Activated CD4-positive, CD25-positive, alpha-beta regulatory T cell treated with anti-CD3 and anti-CD28 coated beads, Interleukin-2, amount 50 U/mL, for 16 hours (primary cell): Measurements from ENCODE around the gene TAGAP.

Experiments used
- DNase-seq: peaks from one replicate; pipeline ENCODE4 v3.0.0-alpha.2; 2020; ENCODE audit warnings: low read depth, low spot score

The TAGAP gene

GRCh38 chr6:159071843-159072769, 27.3 kb upstream of the TAGAP start:
- DNase-seq, result no peak

GRCh38 chr6:159068904-159069578, 24.2 kb upstream of the TAGAP start:
- no peak for DNase-seq

GRCh38 chr6:159067334-159067733, 22.5 kb upstream of the TAGAP start:
- DNase-seq, result no peak

- DNase-seq, result no peak
Measured at GRCh38 chr6:159066483-159066882, 21.7 kb upstream of the TAGAP start.

GRCh38 chr6:159065759-159066329, 21.1 kb upstream of the TAGAP start:
- DNase-seq, result no peak

GRCh38 chr6:159065091-159065490, 20.3 kb upstream of the TAGAP start:
- no peak for DNase-seq

- DNase-seq, result no peak
Measured at GRCh38 chr6:159064477-159064876, 19.7 kb upstream of the TAGAP start.

GRCh38 chr6:159063549-159063948, 18.8 kb upstream of the TAGAP start:
- no peak for DNase-seq

- no peak for DNase-seq
Measured at GRCh38 chr6:159062976-159063375, 18.2 kb upstream of the TAGAP start.

- no peak for DNase-seq
Measured at GRCh38 chr6:159062564-159062945, 17.8 kb upstream of the TAGAP start.

- DNase-seq, result no peak
Measured at GRCh38 chr6:159061805-159062563, 17.2 kb upstream of the TAGAP start.

GRCh38 chr6:159061146-159061545, 16.4 kb upstream of the TAGAP start:
- no peak for DNase-seq

GRCh38 chr6:159059885-159060506, 15.2 kb upstream of the TAGAP start:
- DNase-seq, result no peak

- no peak for DNase-seq
Measured at GRCh38 chr6:159059141-159059540, 14.3 kb upstream of the TAGAP start.

GRCh38 chr6:159056899-159057298, 12.1 kb upstream of the TAGAP start:
- no peak for DNase-seq

GRCh38 chr6:159056432-159056831, 11.6 kb upstream of the TAGAP start:
- no peak for DNase-seq

- no peak for DNase-seq
Measured at GRCh38 chr6:159056003-159056402, 11.2 kb upstream of the TAGAP start.

GRCh38 chr6:159053781-159054398, 9.1 kb upstream of the TAGAP start:
- DNase-seq, result no peak

GRCh38 chr6:159052720-159053119, 7.9 kb upstream of the TAGAP start:
- no peak for DNase-seq

- DNase-seq, result no peak
Measured at GRCh38 chr6:159047891-159048685, 3.3 kb upstream of the TAGAP start.
